K562 (cell line): ENCODE measurements around the gene ADAP2. TPM values are rescaled to one million over a fixed set of nuclear protein-coding genes. Genes with fewer than 3 reads are reported as not detected.

Experiments
- GABPB1 ChIP-seq: sonication (generic); formaldehyde crosslinking; IDR thresholded peaks from 2 replicates; pipeline ENCODE4 v1.8.0; 2022; ENCODE audit warnings: mild to moderate bottlenecking, missing genetic modification reagents
- KDM4B ChIP-seq, 2 experiments: fragments of 450-650 bp in 1 of 2; sonication (generic) in 1 of 2; IDR thresholded peaks; 2 replicates each; pipeline ENCODE4 v1.6.1; 2016 to 2017; ENCODE audit warnings: borderline replicate concordance in 2 of 2, antibody characterized with exemption in 1 of 2, low read depth in 1 of 2, mild to moderate bottlenecking in 1 of 2
- MCM7 ChIP-seq, 2 experiments: fragments of 450-650 bp; IDR thresholded peaks; 2 replicates each; pipeline ENCODE4 v1.6.1; 2016 to 2018
- MEF2D ChIP-seq: conservative IDR thresholded peaks from 2 replicates; pipeline ENCODE4 v1.6.1; 2016; ENCODE audit warnings: low read depth, missing genetic modification characterization, missing compliant biosample characterization
- NR2C1 ChIP-seq, 2 experiments: fragments of 450-650 bp; IDR thresholded peaks; 2 replicates each; pipeline ENCODE4 v1.6.1; 2017; ENCODE audit warnings: mild to moderate bottlenecking in 2 of 2, antibody characterized with exemption in 1 of 2, inconsistent platforms in 1 of 2, missing compliant biosample characterization in 1 of 2, missing genetic modification characterization in 1 of 2
- NR4A1 ChIP-seq, 2 experiments: fragments of 250-450 bp in 1 of 2; fragments of 450-650 bp in 1 of 2; sonication (Bioruptor Pico) in 1 of 2; IDR thresholded peaks; 2 replicates each; pipeline versions ENCODE4 v1.4.0 to v1.6.1; 2016 to 2020; ENCODE audit warnings: mild to moderate bottlenecking in 2 of 2, missing compliant biosample characterization in 1 of 2, missing genetic modification characterization in 1 of 2, moderate library complexity in 1 of 2
- SNIP1 ChIP-seq: fragments of 450-650 bp; IDR thresholded peaks from 2 replicates; pipeline ENCODE4 v1.7.1; 2017; ENCODE audit warnings: low read depth, mild to moderate bottlenecking
- STAT5B ChIP-seq: fragments of 250-450 bp; sonication (Bioruptor Pico); IDR thresholded peaks from 2 replicates; pipeline ENCODE4 v1.8.0; 2021; ENCODE audit warnings: mild to moderate bottlenecking, inconsistent platforms
- ZNF232 ChIP-seq: sonication (generic); formaldehyde crosslinking; IDR thresholded peaks from 2 replicates; pipeline ENCODE4 v1.8.0; 2022; ENCODE audit warnings: mild to moderate bottlenecking, missing genetic modification reagents
- ZNF444 ChIP-seq: fragments of 250-450 bp; sonication (Bioruptor Pico); IDR thresholded peaks from 2 replicates; pipeline ENCODE4 v1.4.0; 2020; ENCODE audit warnings: mild to moderate bottlenecking, moderate library complexity
- ZNF707 ChIP-seq: fragments of 250-450 bp; sonication (Bioruptor Pico); conservative IDR thresholded peaks from 2 replicates; pipeline ENCODE4 v1.8.0; 2022; ENCODE audit warnings: inconsistent platforms, mild to moderate bottlenecking, moderate library complexity
- polyA plus RNA-seq, 8 experiments: library from polyadenylated mRNA; depleted of rRNA in 4 of 8; stranded (reverse) in 5 of 8; unstranded in 3 of 8; fragments of >200 nt; fragmentation: Nextera tagmentation in 2 of 8; fragmentation: Illumina TruSeq in 1 of 8; extraction: Ambion mirVana in 2 of 8; extraction: Trizol in 1 of 8; gene quantifications; 2 replicates each; pipeline versions ENCODE4 v1.2.1 to v1.2.3, GENCODE V29; 2011 to 2014; ENCODE audit warnings: inconsistent platforms in 1 of 8, missing spikeins in 1 of 8
- total RNA-seq, 7 experiments: library from RNA; depleted of rRNA in 6 of 7; stranded (reverse); fragments of >200 nt in 6 of 7; fragmentation: Illumina TruSeq in 2 of 7; extraction: Trizol in 2 of 7; gene quantifications; 2 replicates each; pipeline versions ENCODE4 v1.2.1 to v1.2.3, GENCODE V29; 2011 to 2021; ENCODE audit warnings: low replicate concordance in 1 of 7
- TF ChIP-seq, protein P1 (sequence below): sonication (generic); formaldehyde crosslinking; IDR thresholded peaks from 2 replicates; pipeline ENCODE4 v1.5.0; 2020; ENCODE audit warnings: missing genetic modification reagents
- TF ChIP-seq, protein P2 (sequence below), 2 experiments: IDR thresholded peaks; 2 replicates each; pipeline ENCODE4 v1.6.1; 2012; ENCODE audit warnings: improper control_type of control experiment in 2 of 2, low read depth in 2 of 2, low read length in 2 of 2, borderline replicate concordance in 1 of 2
- TF ChIP-seq, protein P3 (sequence below): fragments of 450-650 bp; formaldehyde crosslinking; IDR thresholded peaks from 2 replicates; pipeline ENCODE4 v1.4.0; 2020; ENCODE audit warnings: mild to moderate bottlenecking, moderate library complexity
- TF ChIP-seq, protein P4 (sequence below): fragments of 200-800 bp; sonication (Bioruptor generic); IDR thresholded peaks from 2 replicates; pipeline ENCODE4 v1.6.1; 2016; ENCODE audit warnings: missing genetic modification characterization, missing compliant biosample characterization

ADAP2 gene
- total and polyA plus RNA-seq, 9 of the 15 experiments (the other 6 are each of a cell fraction or from before 2014, with no cell fraction given) = 0.06 to 0.73 (median 0.23) TPM; not detected in 5

DNA sequence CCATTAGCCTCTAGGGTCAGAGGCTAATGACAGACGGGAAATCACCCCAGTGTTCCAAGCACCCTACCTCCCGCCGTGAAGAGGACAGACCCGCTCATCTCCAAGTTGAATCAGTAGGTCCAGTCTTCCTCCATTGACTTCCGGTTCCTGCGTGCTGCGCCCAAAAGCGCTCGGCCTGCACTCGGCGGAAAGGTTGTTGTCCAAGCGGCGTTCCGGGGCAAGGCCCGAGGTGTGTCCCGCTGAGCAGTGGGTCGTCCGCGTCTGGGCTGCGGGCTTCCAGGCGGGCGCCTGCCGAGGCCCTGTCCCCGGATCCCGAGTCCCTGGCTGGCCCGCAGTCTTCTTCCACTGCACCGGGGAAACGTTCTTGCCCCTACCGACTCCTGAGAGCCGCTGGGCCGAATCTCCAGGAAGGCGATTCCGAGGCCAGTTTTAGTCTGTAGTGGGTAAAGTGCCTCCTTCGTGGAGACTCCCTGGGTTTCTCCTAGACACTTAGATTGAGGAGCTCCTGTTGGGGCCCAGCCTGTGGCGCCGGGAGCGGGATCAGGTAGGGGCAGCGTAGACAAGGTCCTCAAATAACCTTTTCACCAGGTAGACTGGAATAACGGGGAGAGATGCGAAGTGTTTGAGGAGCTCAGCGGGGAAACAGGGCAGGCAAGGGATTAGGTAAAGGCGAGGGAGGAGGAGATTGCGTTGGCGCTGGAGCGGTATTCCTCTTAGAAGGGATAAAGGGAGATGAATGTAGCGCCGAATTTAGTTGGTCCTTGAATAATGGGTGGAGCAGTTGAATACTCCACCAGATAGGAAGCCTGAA, 15.4 kb upstream of the ADAP2 start, which contains the start of gene TEFM (continued):
- TF ChIP-seq, protein P1, sequence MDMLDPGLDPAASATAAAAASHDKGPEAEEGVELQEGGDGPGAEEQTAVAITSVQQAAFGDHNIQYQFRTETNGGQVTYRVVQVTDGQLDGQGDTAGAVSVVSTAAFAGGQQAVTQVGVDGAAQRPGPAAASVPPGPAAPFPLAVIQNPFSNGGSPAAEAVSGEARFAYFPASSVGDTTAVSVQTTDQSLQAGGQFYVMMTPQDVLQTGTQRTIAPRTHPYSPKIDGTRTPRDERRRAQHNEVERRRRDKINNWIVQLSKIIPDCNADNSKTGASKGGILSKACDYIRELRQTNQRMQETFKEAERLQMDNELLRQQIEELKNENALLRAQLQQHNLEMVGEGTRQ = no peak; the same call in 1 of the 2 replicates
- TF ChIP-seq MCM7 (IDR thresholded peaks at IDR 0.05) = no peak
- TF ChIP-seq SNIP1 = no peak
- 0 out of 2 replicates have a peak, but pooled peaks have one; percentile 31 for TF ChIP-seq ZNF232 (CRISPR knock-in tag)
- TF ChIP-seq ZNF707 (CRISPR knock-in tag) = no peak
- TF ChIP-seq NR2C1 (IDR thresholded peaks at IDR 0.05) = peak; percentile 82
- peak; percentile 84 for TF ChIP-seq NR2C1 (tag; IDR thresholded peaks at IDR 0.05)
- TF ChIP-seq, protein P2, sequence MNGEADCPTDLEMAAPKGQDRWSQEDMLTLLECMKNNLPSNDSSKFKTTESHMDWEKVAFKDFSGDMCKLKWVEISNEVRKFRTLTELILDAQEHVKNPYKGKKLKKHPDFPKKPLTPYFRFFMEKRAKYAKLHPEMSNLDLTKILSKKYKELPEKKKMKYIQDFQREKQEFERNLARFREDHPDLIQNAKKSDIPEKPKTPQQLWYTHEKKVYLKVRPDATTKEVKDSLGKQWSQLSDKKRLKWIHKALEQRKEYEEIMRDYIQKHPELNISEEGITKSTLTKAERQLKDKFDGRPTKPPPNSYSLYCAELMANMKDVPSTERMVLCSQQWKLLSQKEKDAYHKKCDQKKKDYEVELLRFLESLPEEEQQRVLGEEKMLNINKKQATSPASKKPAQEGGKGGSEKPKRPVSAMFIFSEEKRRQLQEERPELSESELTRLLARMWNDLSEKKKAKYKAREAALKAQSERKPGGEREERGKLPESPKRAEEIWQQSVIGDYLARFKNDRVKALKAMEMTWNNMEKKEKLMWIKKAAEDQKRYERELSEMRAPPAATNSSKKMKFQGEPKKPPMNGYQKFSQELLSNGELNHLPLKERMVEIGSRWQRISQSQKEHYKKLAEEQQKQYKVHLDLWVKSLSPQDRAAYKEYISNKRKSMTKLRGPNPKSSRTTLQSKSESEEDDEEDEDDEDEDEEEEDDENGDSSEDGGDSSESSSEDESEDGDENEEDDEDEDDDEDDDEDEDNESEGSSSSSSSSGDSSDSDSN (IDR thresholded peaks at IDR 0.05; ENCODE audit: borderline replicate concordance in 1 of 2, low read depth in 2 of 2, low read length in 2 of 2) = peak; percentile 99 to 100
- TF ChIP-seq KDM4B (IDR thresholded peaks at IDR 0.05; ENCODE audit: borderline replicate concordance in 2 of 2, low read depth in 1 of 2) = peak in 1 of 2 experiments; percentile 98; a peak in 1 of 4 replicates
- TF ChIP-seq, protein P3, sequence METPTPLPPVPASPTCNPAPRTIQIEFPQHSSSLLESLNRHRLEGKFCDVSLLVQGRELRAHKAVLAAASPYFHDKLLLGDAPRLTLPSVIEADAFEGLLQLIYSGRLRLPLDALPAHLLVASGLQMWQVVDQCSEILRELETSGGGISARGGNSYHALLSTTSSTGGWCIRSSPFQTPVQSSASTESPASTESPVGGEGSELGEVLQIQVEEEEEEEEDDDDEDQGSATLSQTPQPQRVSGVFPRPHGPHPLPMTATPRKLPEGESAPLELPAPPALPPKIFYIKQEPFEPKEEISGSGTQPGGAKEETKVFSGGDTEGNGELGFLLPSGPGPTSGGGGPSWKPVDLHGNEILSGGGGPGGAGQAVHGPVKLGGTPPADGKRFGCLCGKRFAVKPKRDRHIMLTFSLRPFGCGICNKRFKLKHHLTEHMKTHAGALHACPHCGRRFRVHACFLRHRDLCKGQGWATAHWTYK (CRISPR knock-in tag) = peak; percentile 45; the same call in 1 of the 2 replicates
- no peak for TF ChIP-seq NR4A1 (CRISPR knock-in tag; IDR thresholded peaks at IDR 0.05)
- no peak for TF ChIP-seq NR4A1 (tag; IDR thresholded peaks at IDR 0.05)
- TF ChIP-seq, protein P4, sequence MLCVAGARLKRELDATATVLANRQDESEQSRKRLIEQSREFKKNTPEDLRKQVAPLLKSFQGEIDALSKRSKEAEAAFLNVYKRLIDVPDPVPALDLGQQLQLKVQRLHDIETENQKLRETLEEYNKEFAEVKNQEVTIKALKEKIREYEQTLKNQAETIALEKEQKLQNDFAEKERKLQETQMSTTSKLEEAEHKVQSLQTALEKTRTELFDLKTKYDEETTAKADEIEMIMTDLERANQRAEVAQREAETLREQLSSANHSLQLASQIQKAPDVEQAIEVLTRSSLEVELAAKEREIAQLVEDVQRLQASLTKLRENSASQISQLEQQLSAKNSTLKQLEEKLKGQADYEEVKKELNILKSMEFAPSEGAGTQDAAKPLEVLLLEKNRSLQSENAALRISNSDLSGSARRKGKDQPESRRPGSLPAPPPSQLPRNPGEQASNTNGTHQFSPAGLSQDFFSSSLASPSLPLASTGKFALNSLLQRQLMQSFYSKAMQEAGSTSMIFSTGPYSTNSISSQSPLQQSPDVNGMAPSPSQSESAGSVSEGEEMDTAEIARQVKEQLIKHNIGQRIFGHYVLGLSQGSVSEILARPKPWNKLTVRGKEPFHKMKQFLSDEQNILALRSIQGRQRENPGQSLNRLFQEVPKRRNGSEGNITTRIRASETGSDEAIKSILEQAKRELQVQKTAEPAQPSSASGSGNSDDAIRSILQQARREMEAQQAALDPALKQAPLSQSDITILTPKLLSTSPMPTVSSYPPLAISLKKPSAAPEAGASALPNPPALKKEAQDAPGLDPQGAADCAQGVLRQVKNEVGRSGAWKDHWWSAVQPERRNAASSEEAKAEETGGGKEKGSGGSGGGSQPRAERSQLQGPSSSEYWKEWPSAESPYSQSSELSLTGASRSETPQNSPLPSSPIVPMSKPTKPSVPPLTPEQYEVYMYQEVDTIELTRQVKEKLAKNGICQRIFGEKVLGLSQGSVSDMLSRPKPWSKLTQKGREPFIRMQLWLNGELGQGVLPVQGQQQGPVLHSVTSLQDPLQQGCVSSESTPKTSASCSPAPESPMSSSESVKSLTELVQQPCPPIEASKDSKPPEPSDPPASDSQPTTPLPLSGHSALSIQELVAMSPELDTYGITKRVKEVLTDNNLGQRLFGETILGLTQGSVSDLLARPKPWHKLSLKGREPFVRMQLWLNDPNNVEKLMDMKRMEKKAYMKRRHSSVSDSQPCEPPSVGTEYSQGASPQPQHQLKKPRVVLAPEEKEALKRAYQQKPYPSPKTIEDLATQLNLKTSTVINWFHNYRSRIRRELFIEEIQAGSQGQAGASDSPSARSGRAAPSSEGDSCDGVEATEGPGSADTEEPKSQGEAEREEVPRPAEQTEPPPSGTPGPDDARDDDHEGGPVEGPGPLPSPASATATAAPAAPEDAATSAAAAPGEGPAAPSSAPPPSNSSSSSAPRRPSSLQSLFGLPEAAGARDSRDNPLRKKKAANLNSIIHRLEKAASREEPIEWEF = no peak
- no peak for TF ChIP-seq ZNF444 (CRISPR knock-in tag)
- TF ChIP-seq MEF2D (tag) = no peak
- peak; percentile 99 for TF ChIP-seq GABPB1 (CRISPR knock-in tag)
- no peak for TF ChIP-seq STAT5B (CRISPR knock-in tag)
